K562 (cell line): ENCODE data around the gene CREB3L1. TPM values are rescaled to one million over a fixed set of nuclear protein-coding genes. Genes with fewer than 3 reads are reported as not detected.

Experiments
- ARID1B ChIP-seq: fragments of 450-650 bp; IDR thresholded peaks from 2 replicates; pipeline ENCODE4 v1.6.1; 2016; ENCODE audit warnings: antibody characterized with exemption, mild to moderate bottlenecking, inconsistent platforms
- CLOCK ChIP-seq: fragments of 250-450 bp; sonication (Bioruptor Pico); IDR thresholded peaks from 2 replicates; pipeline ENCODE4 v1.4.0; 2020; ENCODE audit warnings: mild to moderate bottlenecking, moderate library complexity, borderline replicate concordance
- DIDO1 ChIP-seq: fragments of 450-650 bp; IDR thresholded peaks from 2 replicates; pipeline ENCODE4 v1.6.1; 2016; ENCODE audit warnings: low read depth, missing biosample characterization, missing genetic modification characterization
- DMBX1 ChIP-seq: fragments of 250-450 bp; sonication (Bioruptor Pico); IDR thresholded peaks from 2 replicates; pipeline ENCODE4 v1.8.0; 2022; ENCODE audit warnings: inconsistent platforms, mild to moderate bottlenecking, moderate library complexity, borderline replicate concordance
- GATAD2B ChIP-seq: fragments of 450-650 bp; IDR thresholded peaks from 2 replicates; pipeline ENCODE4 v1.6.1; 2017; ENCODE audit warnings: mild to moderate bottlenecking, borderline replicate concordance
- HDAC2 ChIP-seq: fragments of 450-650 bp; IDR thresholded peaks from 2 replicates; pipeline ENCODE4 v1.6.1; 2016; ENCODE audit warnings: mild to moderate bottlenecking
- HMG20A ChIP-seq: fragments of 450-650 bp; formaldehyde crosslinking; conservative IDR thresholded peaks from 2 replicates; pipeline ENCODE4 v1.4.0; 2020; ENCODE audit warnings: mild to moderate bottlenecking, mixed read lengths
- JUND ChIP-seq, 2 experiments: IDR thresholded peaks; 2 replicates in 1 of 2; 3 replicates in 1 of 2; pipeline ENCODE4 v1.6.1; 2011; ENCODE audit warnings: borderline replicate concordance in 2 of 2, low read depth in 2 of 2, low read length in 2 of 2, improper control_type of control experiment in 1 of 2, missing biosample characterization in 1 of 2, missing genetic modification characterization in 1 of 2, missing genetic modification reagents in 1 of 2
- LEF1 ChIP-seq: fragments of 450-650 bp; IDR thresholded peaks from 2 replicates; pipeline ENCODE4 v1.6.1; 2016; ENCODE audit warnings: mild to moderate bottlenecking
- PURB ChIP-seq: sonication (generic); formaldehyde crosslinking; IDR thresholded peaks from 2 replicates; pipeline ENCODE4 v1.9.0; 2021; ENCODE audit warnings: low read depth, mild to moderate bottlenecking, missing genetic modification reagents
- RBM39 ChIP-seq: fragments of 200-400 bp; formaldehyde crosslinking; optimal IDR thresholded peaks from 2 replicates; pipeline ENCODE3; 2018; ENCODE audit warnings: low read depth, low read length
- SETDB1 ChIP-seq: IDR thresholded peaks from one replicate; pipeline ENCODE4 v1.6.1; 2012; ENCODE audit warnings: low read length, control low read depth, inconsistent platforms
- SMARCA5 ChIP-seq: fragments of 450-650 bp; IDR thresholded peaks from 2 replicates; pipeline ENCODE4 v1.6.1; 2016
- TAF9B ChIP-seq: fragments of 450-650 bp; IDR thresholded peaks from 2 replicates; pipeline ENCODE4 v1.6.1; 2018; ENCODE audit warnings: mild to moderate bottlenecking; ENCODE audit not compliant: partially characterized antibody
- TEAD4 ChIP-seq, 2 experiments: sonication (generic) in 1 of 2; formaldehyde crosslinking in 1 of 2; IDR thresholded peaks; 2 replicates each; pipeline versions ENCODE4 v1.6.1 to v1.8.0; 2012 to 2022; ENCODE audit warnings: borderline replicate concordance in 1 of 2, inconsistent platforms in 1 of 2, low read length in 1 of 2, mild to moderate bottlenecking in 1 of 2, missing genetic modification reagents in 1 of 2
- TRIM24 ChIP-seq, 2 experiments: fragments of 450-650 bp; IDR thresholded peaks; 2 replicates each; pipeline ENCODE4 v1.6.1; 2016
- XRCC3 ChIP-seq: fragments of 450-650 bp; IDR thresholded peaks from 2 replicates; pipeline ENCODE4 v1.6.1; 2017; ENCODE audit warnings: mild to moderate bottlenecking, moderate library complexity
- XRCC4 ChIP-seq: IDR thresholded peaks from one replicate; pipeline ENCODE4 v1.6.1; 2011; ENCODE audit not compliant: insufficient read depth, insufficient read length; ENCODE audit errors: extremely low read depth
- ZNF184 ChIP-seq: sonication (generic); formaldehyde crosslinking; IDR thresholded peaks from 2 replicates; pipeline ENCODE4 v1.5.0; 2020; ENCODE audit warnings: missing genetic modification reagents
- ZNF212 ChIP-seq: fragments of 450-650 bp; formaldehyde crosslinking; IDR thresholded peaks from 2 replicates; pipeline ENCODE4 v1.4.0; 2020; ENCODE audit warnings: mild to moderate bottlenecking
- ZNF589 ChIP-seq: fragments of 200-800 bp; sonication (Bioruptor generic); IDR thresholded peaks from 2 replicates; pipeline ENCODE4 v1.6.1; 2016; ENCODE audit warnings: low read depth, missing genetic modification characterization, missing compliant biosample characterization
- ZNF830 ChIP-seq: fragments of 250-450 bp; sonication (Bioruptor Pico); IDR thresholded peaks from 2 replicates; pipeline ENCODE4 v1.5.0; 2021; ENCODE audit warnings: mild to moderate bottlenecking
- polyA plus RNA-seq, 8 experiments: library from polyadenylated mRNA; depleted of rRNA in 4 of 8; stranded (reverse) in 5 of 8; unstranded in 3 of 8; fragments of >200 nt; fragmentation: Nextera tagmentation in 2 of 8; fragmentation: Illumina TruSeq in 1 of 8; extraction: Ambion mirVana in 2 of 8; extraction: Trizol in 1 of 8; gene quantifications; 2 replicates each; pipeline versions ENCODE4 v1.2.1 to v1.2.3, GENCODE V29; 2011 to 2014; ENCODE audit warnings: inconsistent platforms in 1 of 8, missing spikeins in 1 of 8
- total RNA-seq, 7 experiments: library from RNA; depleted of rRNA in 6 of 7; stranded (reverse); fragments of >200 nt in 6 of 7; fragmentation: Illumina TruSeq in 2 of 7; extraction: Trizol in 2 of 7; gene quantifications; 2 replicates each; pipeline versions ENCODE4 v1.2.1 to v1.2.3, GENCODE V29; 2011 to 2021; ENCODE audit warnings: low replicate concordance in 1 of 7
- TF ChIP-seq, protein P1 (sequence below): fragments of 250-450 bp; sonication (Bioruptor Pico); IDR thresholded peaks from 2 replicates; pipeline ENCODE4 v1.4.0; 2020; ENCODE audit warnings: mild to moderate bottlenecking, moderate library complexity

Gene CREB3L1
- total and polyA plus RNA-seq, 9 of the 15 experiments (the other 6 are each of a cell fraction or from before 2014, with no cell fraction given): 1.2 to 27.6 (median 3.7) TPM

DNA sequence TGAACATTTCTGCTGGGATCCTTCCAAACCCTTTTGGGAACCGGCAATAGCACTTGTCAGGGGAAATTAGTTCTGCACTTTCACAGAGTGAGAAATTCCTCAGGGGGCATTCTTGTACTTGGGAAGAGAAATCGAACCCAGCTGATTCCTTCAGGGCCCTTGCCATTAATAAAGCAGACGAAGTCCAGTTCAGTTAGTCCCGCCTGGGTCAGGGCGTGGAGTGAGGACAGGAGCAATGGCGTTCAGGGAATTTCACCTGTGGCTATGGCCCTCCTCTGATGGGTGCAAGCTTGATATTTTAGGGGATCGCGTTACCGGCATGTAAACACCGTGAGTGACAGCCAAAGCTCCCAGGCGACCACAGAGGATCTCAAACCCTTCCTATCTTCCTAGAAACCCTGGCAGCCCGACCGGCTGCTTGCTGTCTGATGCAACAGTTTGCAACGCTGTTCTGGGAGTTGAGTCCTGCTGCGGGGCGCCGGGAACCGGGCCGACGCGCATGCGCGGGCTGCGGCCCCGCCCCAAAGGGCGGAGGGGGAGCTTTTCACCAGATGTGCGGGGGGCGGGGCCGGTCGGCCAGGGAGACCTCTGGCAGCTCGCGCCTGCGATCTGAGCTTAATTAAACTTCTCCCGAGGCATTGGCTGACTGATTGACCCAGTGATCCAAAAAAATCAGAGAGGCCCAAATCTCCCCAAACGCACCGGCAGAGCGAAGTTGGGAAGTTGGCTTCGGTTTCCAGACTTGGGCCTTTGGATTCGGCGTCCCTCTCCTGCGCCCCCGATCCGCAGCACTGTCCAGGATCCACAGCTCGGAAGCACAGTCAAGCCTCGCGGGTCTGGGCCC lies 34.3 kb upstream of the CREB3L1 start (continued):
- TF ChIP-seq JUND (IDR thresholded peaks at IDR 0.05; ENCODE audit: borderline replicate concordance, low read depth, low read length): peak; percentile 95
- peak; percentile 78; the same call in 1 of the 3 replicates for TF ChIP-seq JUND (tag; IDR thresholded peaks at IDR 0.05; ENCODE audit: borderline replicate concordance, low read depth, low read length)
- no peak for TF ChIP-seq ZNF212
- peak; percentile 81 for TF ChIP-seq TEAD4 (IDR thresholded peaks at IDR 0.05; ENCODE audit: low read length)
- no peak for TF ChIP-seq TEAD4 (CRISPR knock-in tag; IDR thresholded peaks at IDR 0.05; ENCODE audit: borderline replicate concordance)
- no peak for TF ChIP-seq ZNF184 (CRISPR knock-in tag)
- TF ChIP-seq RBM39: no peak
- TF ChIP-seq HDAC2: peak; percentile 44; the same call in 1 of the 2 replicates
- no peak for TF ChIP-seq PURB (CRISPR knock-in tag)
- no peak; the same call in 1 of the 2 replicates for TF ChIP-seq SMARCA5
- TF ChIP-seq ZNF589: peak; percentile 43; the same call in 1 of the 2 replicates
- TF ChIP-seq TRIM24 (IDR thresholded peaks at IDR 0.05): peak; percentile 96 to 98
- peak; percentile 56; the same call in 1 of the 2 replicates for TF ChIP-seq LEF1
- 0 out of 2 replicates have a peak, but pooled peaks have one; percentile 33 for TF ChIP-seq DIDO1 (tag)
- TF ChIP-seq XRCC4: no peak
- TF ChIP-seq ZNF830 (CRISPR knock-in tag): no peak
- TF ChIP-seq HMG20A (CRISPR knock-in tag): no peak
- TF ChIP-seq, protein P1, sequence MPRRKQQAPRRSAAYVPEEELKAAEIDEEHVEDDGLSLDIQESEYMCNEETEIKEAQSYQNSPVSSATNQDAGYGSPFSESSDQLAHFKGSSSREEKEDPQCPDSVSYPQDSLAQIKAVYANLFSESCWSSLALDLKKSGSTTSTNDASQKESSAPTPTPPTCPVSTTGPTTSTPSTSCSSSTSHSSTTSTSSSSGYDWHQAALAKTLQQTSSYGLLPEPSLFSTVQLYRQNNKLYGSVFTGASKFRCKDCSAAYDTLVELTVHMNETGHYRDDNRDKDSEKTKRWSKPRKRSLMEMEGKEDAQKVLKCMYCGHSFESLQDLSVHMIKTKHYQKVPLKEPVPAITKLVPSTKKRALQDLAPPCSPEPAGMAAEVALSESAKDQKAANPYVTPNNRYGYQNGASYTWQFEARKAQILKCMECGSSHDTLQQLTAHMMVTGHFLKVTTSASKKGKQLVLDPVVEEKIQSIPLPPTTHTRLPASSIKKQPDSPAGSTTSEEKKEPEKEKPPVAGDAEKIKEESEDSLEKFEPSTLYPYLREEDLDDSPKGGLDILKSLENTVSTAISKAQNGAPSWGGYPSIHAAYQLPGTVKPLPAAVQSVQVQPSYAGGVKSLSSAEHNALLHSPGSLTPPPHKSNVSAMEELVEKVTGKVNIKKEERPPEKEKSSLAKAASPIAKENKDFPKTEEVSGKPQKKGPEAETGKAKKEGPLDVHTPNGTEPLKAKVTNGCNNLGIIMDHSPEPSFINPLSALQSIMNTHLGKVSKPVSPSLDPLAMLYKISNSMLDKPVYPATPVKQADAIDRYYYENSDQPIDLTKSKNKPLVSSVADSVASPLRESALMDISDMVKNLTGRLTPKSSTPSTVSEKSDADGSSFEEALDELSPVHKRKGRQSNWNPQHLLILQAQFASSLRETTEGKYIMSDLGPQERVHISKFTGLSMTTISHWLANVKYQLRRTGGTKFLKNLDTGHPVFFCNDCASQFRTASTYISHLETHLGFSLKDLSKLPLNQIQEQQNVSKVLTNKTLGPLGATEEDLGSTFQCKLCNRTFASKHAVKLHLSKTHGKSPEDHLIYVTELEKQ (CRISPR knock-in tag): no peak; the same call in 1 of the 2 replicates
- peak; percentile 68; the same call in 1 of the 2 replicates for TF ChIP-seq CLOCK (CRISPR knock-in tag)
- TF ChIP-seq SETDB1: no peak
- TF ChIP-seq DMBX1 (CRISPR knock-in tag): peak; percentile 59; the same call in 1 of the 2 replicates
- no peak for TF ChIP-seq XRCC3
- TF ChIP-seq ARID1B: peak; percentile 86
- peak; percentile 77 for TF ChIP-seq TAF9B
- TF ChIP-seq GATAD2B: no peak; the same call in 1 of the 2 replicates
